HUES64 (cell line): ENCODE measurements around the gene NTN4.
"Not testable (repeated sequence)": the region's sequence is repeated elsewhere in the genome, so short reads cannot be mapped to it uniquely, and the experiment has no call there.

Source experiments
- H3K27ac ChIP-seq: 2 replicates; pipeline ENCODE4 v1.7.0; 2013; ENCODE audit warnings: low read depth, low read length, inconsistent platforms
- H3K27me3 ChIP-seq: 2 replicates; pipeline ENCODE4 v1.6.1; 2013; ENCODE audit warnings: mild to moderate bottlenecking, low read length; ENCODE audit not compliant: insufficient read depth
- H3K36me3 ChIP-seq: 2 replicates; pipeline ENCODE4 v1.6.1; 2013; ENCODE audit warnings: mild to moderate bottlenecking, low read length; ENCODE audit not compliant: insufficient read depth
- H3K4me1 ChIP-seq: 2 replicates; pipeline ENCODE4 v1.6.1; 2013; ENCODE audit warnings: mild to moderate bottlenecking, low read length, moderate library complexity; ENCODE audit not compliant: insufficient read depth
- H3K4me3 ChIP-seq: 2 replicates; pipeline ENCODE4 v1.5.1; 2013; ENCODE audit warnings: mild to moderate bottlenecking, low read length, moderate library complexity
- H3K9ac ChIP-seq: 2 replicates; pipeline ENCODE4 v1.6.1; 2013; ENCODE audit warnings: mild to moderate bottlenecking, low read depth, low read length
- H3K9me3 ChIP-seq: 2 replicates; pipeline ENCODE4 v1.6.1; 2013; ENCODE audit warnings: low read depth, low read length; ENCODE audit not compliant: insufficient read depth
- WGBS: fragments of 150-250, 120-280 bp; methylation state at CpG from one replicate; pipeline ENCODE4 v1.1.7; 2013; ENCODE audit warnings: missing lambda C conversion rate; 5-methylcytosine and 5-hydroxymethylcytosine counted together

NTN4 gene

DNA sequence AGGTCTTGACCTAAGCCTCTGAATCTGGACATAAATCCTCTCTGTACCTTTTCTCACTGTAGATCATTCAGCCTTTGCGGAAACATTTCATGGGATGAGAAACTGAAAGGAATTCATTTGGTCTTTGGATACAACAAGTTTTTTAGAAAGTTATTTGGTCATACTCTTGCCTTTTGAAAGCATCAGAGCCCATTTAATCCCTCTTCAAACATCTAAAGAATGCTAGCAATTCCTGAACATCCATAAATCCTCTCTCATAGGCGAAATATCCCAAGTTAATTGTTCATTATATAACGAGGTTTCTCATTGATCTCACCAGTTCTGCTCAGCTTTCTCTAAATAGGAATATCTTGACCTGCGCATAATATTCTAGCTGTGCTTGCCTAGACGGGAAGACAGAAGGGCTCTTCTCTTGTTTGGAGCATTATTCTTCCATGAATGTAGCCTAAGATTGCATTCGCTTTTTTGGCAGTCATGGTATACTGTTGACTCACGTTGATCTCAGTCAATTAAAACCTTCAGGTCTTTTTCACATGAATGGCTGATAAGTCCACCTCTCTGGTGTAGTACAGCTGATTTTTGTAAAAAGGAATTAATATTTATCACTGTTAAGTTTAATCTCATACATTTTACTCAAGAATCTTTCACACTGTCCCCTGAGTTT, 24.1 kb downstream of the NTN4 start:
- H3K36me3 ChIP-seq: no peaks in the 10 kb centered on the region
- no peak overlapping the region for H3K27ac ChIP-seq
- 80% methylated on average over 7 of the region's 7 CpGs for WGBS
- H3K4me3 ChIP-seq: no peak overlapping the region
- H3K4me1 ChIP-seq: no peaks in the 10 kb centered on the region; the same call in 1 of the 2 replicates
- H3K27me3 ChIP-seq: no peaks in the 10 kb centered on the region
- H3K9me3 ChIP-seq: no peaks in the 10 kb centered on the region
- no peak overlapping the region for H3K9ac ChIP-seq

DNA sequence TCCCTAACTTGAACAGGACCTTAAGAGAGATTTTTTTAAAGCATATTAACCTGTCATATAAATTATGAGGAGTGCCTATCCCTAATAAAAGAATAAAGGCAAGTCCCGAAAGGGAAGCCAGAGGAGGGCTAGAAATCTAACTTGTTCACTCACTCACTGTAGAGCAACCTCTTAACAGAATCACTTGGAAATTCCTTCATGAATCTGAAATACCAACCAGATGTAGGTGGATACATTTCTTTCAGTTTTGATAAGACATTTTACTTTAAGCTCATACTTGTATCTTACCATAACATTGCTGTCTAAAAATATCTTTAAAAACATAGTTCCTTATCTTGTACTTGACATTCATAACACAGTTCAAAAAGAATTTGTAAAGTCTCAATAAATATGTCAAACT, 25.7 kb downstream of the NTN4 start:
- no peaks in the 10 kb centered on the region for H3K9me3 ChIP-seq
- no peak overlapping the region for H3K27ac ChIP-seq
- no peaks in the 10 kb centered on the region for H3K27me3 ChIP-seq
- H3K36me3 ChIP-seq: no peaks in the 10 kb centered on the region
- 83% methylated on average over 1 of the region's 1 CpG for WGBS
- no peak overlapping the region for H3K4me3 ChIP-seq
- H3K9ac ChIP-seq: no peak overlapping the region
- H3K4me1 ChIP-seq: no peaks in the 10 kb centered on the region; the same call in 1 of the 2 replicates

DNA sequence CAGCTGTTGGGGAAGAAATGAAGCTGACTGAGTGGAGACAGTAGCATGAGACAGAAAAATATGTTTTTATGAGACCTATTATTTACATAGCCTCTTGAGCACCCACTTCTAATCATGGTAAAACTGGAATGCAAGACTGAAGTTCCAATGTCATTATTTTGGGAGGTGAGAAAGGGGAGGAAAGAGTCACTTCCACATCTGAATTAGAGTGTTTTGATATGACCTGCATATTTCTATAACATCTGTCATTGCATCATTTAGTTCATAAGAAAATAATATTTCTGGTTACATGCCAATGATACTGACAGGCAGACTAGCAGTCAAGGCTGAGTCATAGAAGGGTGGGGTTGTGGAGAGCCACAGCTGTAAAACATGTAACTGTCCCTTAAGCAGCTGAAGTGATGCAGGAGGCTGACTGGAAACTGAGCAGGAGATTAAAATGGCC, 26.7 kb downstream of the NTN4 start:
- Histone ChIP-seq H3K4me1 (no peaks in the 10 kb centered on the region; the same call in 1 of the 2 replicates), H3K9ac (no peak overlapping the region), H3K9me3 (no peaks in the 10 kb centered on the region), H3K27ac (no peak overlapping the region), H3K36me3 (no peaks in the 10 kb centered on the region), H3K27me3 (no peaks in the 10 kb centered on the region), H3K4me3 (no peak overlapping the region)

DNA sequence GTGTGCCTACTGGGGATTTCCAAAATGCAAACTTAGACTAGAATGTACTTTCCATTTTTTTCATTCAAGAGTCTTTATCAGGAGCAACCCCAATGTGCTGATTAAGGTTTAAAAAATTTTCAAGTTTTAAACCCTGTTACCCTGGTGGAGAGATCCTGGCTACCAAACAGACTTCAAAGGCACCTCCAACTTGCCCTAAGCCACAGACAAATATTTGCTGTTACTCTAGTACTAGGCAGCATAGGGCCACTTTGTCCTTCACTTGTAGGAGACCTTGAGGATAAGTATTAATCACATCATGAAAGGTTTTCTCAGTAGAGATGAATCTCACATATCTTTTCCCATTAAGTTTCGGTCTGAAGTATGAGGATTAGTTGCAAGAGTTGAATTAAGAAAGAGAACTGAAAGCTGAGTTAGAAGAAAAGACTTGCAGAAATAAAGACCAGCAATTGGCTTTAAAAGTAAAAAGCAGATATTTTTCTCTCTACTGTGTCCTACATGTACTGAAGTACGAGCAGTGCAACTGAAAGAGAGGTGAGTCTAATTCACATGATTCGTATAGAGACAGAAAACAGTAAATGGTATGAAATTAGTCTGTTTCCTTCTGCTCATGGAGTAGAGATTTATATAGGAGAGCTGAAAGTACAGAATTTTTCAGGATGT, 28.3 kb downstream of the NTN4 start:
- H3K27ac ChIP-seq: no peak overlapping the region
- 93% methylated on average over 3 of the region's 3 CpGs for WGBS
- H3K4me3 ChIP-seq: no peak overlapping the region
- no peaks in the 10 kb centered on the region for H3K27me3 ChIP-seq
- no peaks in the 10 kb centered on the region; the same call in 1 of the 2 replicates for H3K4me1 ChIP-seq
- no peaks in the 10 kb centered on the region for H3K9me3 ChIP-seq
- H3K9ac ChIP-seq: no peak overlapping the region
- H3K36me3 ChIP-seq: no peaks in the 10 kb centered on the region

DNA sequence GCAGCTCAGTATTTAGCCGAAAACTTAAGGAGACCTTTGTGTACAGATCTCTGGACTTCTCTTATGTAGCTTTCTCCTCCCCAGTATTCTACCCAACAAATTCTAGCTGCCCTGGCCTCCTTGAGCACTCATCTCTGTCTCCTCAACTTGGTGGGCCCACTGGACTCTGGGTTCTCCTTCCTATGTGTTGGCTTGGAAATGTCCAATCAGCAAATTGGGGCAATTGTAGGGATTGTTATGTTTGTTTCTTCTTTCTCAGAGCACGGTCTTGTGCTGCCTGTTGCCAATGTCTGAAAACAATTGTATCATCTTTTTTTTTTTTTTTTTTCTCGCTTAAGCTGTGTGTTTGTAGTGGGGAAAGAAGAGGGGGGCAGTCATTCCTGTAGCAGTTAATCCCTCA, 30.2 kb downstream of the NTN4 start:
- Histone ChIP-seq H3K27me3 (no peaks in the 10 kb centered on the region), H3K9ac (no peak overlapping the region), H3K4me1 (peaks cover 9% of the 10 kb centered on the region), H3K27ac (no peak overlapping the region), H3K36me3 (no peaks in the 10 kb centered on the region), H3K4me3 (no peak overlapping the region), H3K9me3 (no peaks in the 10 kb centered on the region)
- 75% methylated on average over 3 of the region's 3 CpGs for WGBS

DNA sequence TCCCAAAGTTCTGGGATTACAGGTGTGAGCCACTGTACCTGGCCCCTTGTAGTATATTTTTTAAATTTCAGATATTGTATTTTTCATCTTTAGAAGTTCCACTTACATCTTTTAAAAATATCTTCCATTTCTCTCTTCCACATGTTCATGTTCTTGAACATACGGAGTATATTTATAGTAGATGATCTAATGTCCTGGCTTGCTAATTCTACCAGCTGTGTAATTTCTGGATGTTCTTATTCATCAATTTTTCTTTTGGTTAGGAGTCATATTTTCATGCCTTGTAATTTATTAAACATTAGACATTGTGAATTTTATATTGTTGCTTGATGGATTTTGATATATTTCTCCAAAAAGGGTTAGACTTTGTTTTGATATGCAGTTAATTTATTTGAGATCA, 30.8 kb downstream of the NTN4 start:
- no peaks in the 10 kb centered on the region for H3K36me3 ChIP-seq
- H3K27me3 ChIP-seq: no peaks in the 10 kb centered on the region
- H3K27ac ChIP-seq: no peak overlapping the region
- H3K9ac ChIP-seq: no peak overlapping the region
- H3K4me1 ChIP-seq: peaks cover 15% of the 10 kb centered on the region
- H3K9me3 ChIP-seq: no peaks in the 10 kb centered on the region
- WGBS: no CpG with 5 or more reads among the region's 1 CpG
- no peak overlapping the region for H3K4me3 ChIP-seq

DNA sequence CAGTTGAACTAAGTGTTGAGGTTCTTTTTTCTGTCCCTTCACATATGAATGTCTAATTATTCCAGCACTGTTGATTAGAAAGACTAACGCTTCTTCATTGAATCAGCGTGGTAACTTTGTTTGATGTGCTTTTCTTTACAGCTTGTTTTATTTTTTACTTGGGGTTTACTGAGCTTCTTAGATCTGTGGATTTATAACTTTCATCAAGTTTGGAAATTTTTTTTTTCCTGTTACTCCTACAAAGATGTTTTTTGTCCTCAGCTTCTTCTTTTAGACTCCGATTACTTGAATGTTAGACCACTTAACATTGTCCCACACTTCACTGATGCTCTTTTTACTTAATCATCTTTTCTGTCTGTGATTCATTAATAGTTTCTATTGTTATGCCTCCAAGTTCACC, 31.5 kb downstream of the NTN4 start:
- H3K27ac ChIP-seq: no peak overlapping the region
- H3K4me3 ChIP-seq: no peak overlapping the region
- WGBS: 93% methylated on average over 3 of the region's 3 CpGs
- no peaks in the 10 kb centered on the region for H3K9me3 ChIP-seq
- H3K27me3 ChIP-seq: no peaks in the 10 kb centered on the region
- H3K36me3 ChIP-seq: no peaks in the 10 kb centered on the region
- no peak overlapping the region for H3K9ac ChIP-seq
- peaks cover 15% of the 10 kb centered on the region for H3K4me1 ChIP-seq

DNA sequence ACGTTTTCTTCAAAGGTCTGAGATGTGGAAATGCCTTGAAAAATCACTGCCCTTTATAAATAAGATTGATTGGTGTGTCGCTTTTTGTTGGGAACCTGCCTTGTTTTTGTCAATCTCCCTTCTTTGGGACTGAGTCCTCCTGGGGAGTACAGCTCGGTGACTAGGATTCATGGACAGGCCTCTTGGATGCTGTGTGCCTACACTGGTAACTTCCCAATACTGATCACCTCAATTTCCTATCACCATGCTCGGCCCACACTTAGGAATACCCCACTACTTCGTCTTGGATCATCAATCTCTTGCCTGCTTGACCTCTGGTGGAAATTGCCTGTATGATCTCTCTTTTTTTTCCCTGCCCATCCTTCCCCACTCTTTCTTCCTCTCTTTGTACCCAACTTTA, 34.2 kb downstream of the NTN4 start:
- H3K36me3 ChIP-seq: no peaks in the 10 kb centered on the region
- no peak overlapping the region for H3K27ac ChIP-seq
- no peaks in the 10 kb centered on the region for H3K9me3 ChIP-seq
- no peaks in the 10 kb centered on the region for H3K27me3 ChIP-seq
- H3K9ac ChIP-seq: no peak overlapping the region
- H3K4me3 ChIP-seq: no peak overlapping the region
- peaks cover 15% of the 10 kb centered on the region for H3K4me1 ChIP-seq
- 72% methylated on average over 5 of the region's 5 CpGs for WGBS

DNA sequence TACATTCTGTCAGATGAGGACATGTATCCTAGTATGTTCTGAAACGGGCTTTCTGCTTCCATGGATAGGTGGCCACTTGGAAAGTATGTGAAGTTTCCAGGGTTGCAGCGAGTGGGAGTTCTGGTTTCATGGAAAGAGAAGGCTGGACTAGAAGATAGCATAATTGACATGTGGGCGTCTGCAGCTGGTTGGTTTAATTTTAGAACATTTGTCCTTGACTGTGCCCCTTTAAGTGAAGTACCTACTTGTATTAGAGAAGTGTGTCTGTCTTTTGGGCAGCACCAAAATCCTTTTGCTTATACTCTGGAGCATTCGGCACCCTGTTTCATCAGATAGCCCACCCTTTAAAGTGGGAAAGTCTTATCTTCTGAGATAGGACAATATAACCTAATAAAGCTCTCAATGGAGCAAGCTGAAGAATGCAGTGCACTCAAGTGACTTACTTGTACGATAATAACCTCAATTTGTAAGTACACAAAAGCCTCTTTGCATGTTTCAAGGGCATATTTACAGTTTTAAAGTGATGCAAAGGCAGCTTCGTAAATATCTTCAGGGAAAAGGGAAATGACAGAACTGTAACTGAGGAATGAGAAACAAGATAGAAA, 35.2 kb downstream of the NTN4 start:
- no peaks in the 10 kb centered on the region for H3K9me3 ChIP-seq
- H3K27me3 ChIP-seq: no peaks in the 10 kb centered on the region
- 75% methylated on average over 6 of the region's 6 CpGs for WGBS
- peaks cover 15% of the 10 kb centered on the region for H3K4me1 ChIP-seq
- no peak overlapping the region for H3K9ac ChIP-seq
- H3K36me3 ChIP-seq: no peaks in the 10 kb centered on the region
- no peak overlapping the region for H3K27ac ChIP-seq
- no peak overlapping the region for H3K4me3 ChIP-seq

DNA sequence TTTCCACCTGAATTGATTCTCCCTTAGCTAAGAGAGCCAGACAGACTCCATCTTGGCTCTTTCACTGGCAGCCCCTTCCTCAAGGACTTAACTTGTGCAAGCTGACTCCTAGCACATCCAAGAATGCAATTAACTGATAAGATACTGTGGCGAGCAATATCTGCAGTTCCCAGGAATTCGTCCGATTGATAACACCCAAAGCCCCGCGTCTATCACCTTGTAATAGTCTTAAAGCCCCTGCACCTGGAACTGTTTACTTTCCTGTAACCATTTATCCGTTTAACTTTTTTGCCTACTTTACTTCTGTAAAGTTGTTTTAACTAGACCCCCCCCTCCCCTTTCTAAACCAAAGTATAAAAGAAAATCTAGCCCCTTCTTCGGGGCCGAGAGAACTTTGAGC, 44.5 kb downstream of the NTN4 start:
- H3K9me3 ChIP-seq, H3K4me1 ChIP-seq, H3K27me3 ChIP-seq, H3K27ac ChIP-seq, H3K36me3 ChIP-seq, H3K9ac ChIP-seq, H3K4me3 ChIP-seq: not testable (repeated sequence)
- 89% methylated on average over 7 of the region's 8 CpGs for WGBS

DNA sequence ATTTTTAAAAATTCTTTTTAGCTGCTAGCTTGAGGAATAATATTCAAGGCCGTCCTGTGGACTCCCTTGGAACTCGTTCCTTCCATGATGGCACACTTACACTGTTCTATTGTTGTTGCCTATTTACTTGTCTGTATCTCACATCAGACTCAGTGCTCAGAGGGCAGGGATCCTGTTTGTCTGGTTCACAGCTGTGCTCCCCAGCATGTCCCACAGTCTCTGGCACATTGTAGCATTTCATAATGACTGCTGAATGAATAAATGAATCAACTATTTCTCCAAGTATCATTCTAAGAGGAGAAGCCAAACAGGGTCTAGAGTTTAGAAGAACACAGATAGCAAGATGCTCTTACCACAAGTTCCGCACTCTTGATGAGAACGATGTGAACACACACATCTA, 48.0 kb downstream of the NTN4 start:
- 77% methylated on average over 3 of the region's 4 CpGs for WGBS
- Histone ChIP-seq H3K27ac (no peak overlapping the region), H3K36me3 (no peaks in the 10 kb centered on the region; the same call in 1 of the 2 replicates), H3K9me3 (no peaks in the 10 kb centered on the region), H3K9ac (no peak overlapping the region), H3K27me3 (no peaks in the 10 kb centered on the region), H3K4me1 (no peaks in the 10 kb centered on the region), H3K4me3 (no peak overlapping the region)
